GM12878 (cell line): Measurements from ENCODE around the gene SSTR1.

ENCODE experiments used
- ESRRA ChIP-seq: IDR thresholded peaks from 2 replicates; pipeline ENCODE4 v1.6.1; 2012; ENCODE audit warnings: mild to moderate bottlenecking, low read length, improper control_type of control experiment
- HDGF ChIP-seq: fragments of 450-650 bp; IDR thresholded peaks from 2 replicates; pipeline ENCODE4 v1.6.1; 2016; ENCODE audit warnings: antibody characterized with exemption
- POLR2AphosphoS5 ChIP-seq: IDR thresholded peaks from 2 replicates; pipeline ENCODE4 v1.6.1; 2011; ENCODE audit warnings: mild to moderate bottlenecking, low read length, inconsistent platforms
- TF ChIP-seq, protein P1 (sequence below): IDR thresholded peaks from 2 replicates; pipeline ENCODE4 v1.6.1; 2012; ENCODE audit warnings: low read depth, low read length, improper control_type of control experiment
- TF ChIP-seq, protein P2 (sequence below), 3 experiments: IDR thresholded peaks in 2 of 3; conservative IDR thresholded peaks in 1 of 3; 2 replicates each; pipeline ENCODE4 v1.5.1; 2011; ENCODE audit warnings: low read depth in 3 of 3, low read length in 3 of 3, mild to moderate bottlenecking in 3 of 3, control low read depth in 2 of 3, moderate library complexity in 2 of 3, inconsistent platforms in 1 of 3, mixed read lengths in 1 of 3; ENCODE audit not compliant: control insufficient read depth in 2 of 3, insufficient read depth in 1 of 3; ENCODE audit errors: extremely low read depth in 1 of 3
- TF ChIP-seq, protein P3 (sequence below): fragments of 450-650 bp; formaldehyde crosslinking; IDR thresholded peaks from 2 replicates; pipeline ENCODE4 v1.5.0; 2022; ENCODE audit warnings: mild to moderate bottlenecking, missing genetic modification characterization

DNA sequence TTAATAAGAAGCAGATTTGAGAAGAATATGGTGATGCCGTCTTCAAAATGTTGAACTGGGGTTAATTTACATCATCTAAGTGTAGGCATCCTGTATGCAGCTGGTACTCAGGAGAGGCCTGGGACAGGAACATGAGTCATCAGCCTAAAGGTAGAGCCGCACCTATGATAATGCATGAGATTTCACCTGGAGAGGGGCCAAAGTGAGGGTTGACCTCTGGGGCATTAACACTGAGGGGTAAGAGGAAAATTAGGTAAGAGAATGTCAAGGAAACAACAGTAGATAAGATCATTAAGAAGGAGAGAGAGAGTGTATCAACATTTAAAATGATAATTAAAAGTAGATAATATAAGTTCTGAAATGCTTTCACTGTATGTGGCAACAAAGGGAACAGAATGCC, 20.2 kb upstream of the SSTR1 start:
- TF ChIP-seq HDGF (no peak), ESRRA (no peak), POLR2AphosphoS5 (no peak)
- TF ChIP-seq, protein P1, sequence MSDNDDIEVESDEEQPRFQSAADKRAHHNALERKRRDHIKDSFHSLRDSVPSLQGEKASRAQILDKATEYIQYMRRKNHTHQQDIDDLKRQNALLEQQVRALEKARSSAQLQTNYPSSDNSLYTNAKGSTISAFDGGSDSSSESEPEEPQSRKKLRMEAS = no peak
- TF ChIP-seq, protein P2, sequence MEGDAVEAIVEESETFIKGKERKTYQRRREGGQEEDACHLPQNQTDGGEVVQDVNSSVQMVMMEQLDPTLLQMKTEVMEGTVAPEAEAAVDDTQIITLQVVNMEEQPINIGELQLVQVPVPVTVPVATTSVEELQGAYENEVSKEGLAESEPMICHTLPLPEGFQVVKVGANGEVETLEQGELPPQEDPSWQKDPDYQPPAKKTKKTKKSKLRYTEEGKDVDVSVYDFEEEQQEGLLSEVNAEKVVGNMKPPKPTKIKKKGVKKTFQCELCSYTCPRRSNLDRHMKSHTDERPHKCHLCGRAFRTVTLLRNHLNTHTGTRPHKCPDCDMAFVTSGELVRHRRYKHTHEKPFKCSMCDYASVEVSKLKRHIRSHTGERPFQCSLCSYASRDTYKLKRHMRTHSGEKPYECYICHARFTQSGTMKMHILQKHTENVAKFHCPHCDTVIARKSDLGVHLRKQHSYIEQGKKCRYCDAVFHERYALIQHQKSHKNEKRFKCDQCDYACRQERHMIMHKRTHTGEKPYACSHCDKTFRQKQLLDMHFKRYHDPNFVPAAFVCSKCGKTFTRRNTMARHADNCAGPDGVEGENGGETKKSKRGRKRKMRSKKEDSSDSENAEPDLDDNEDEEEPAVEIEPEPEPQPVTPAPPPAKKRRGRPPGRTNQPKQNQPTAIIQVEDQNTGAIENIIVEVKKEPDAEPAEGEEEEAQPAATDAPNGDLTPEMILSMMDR (IDR thresholded peaks at IDR 0.05 in 2 of 3, conservative IDR thresholded peaks at IDR 0.05 in 1 of 3; ENCODE audit: control insufficient read depth in 2 of 3, extremely low read depth in 1 of 3, insufficient read depth in 1 of 3, low read depth in 3 of 3, low read length in 3 of 3) = no peak
- TF ChIP-seq, protein P3, sequence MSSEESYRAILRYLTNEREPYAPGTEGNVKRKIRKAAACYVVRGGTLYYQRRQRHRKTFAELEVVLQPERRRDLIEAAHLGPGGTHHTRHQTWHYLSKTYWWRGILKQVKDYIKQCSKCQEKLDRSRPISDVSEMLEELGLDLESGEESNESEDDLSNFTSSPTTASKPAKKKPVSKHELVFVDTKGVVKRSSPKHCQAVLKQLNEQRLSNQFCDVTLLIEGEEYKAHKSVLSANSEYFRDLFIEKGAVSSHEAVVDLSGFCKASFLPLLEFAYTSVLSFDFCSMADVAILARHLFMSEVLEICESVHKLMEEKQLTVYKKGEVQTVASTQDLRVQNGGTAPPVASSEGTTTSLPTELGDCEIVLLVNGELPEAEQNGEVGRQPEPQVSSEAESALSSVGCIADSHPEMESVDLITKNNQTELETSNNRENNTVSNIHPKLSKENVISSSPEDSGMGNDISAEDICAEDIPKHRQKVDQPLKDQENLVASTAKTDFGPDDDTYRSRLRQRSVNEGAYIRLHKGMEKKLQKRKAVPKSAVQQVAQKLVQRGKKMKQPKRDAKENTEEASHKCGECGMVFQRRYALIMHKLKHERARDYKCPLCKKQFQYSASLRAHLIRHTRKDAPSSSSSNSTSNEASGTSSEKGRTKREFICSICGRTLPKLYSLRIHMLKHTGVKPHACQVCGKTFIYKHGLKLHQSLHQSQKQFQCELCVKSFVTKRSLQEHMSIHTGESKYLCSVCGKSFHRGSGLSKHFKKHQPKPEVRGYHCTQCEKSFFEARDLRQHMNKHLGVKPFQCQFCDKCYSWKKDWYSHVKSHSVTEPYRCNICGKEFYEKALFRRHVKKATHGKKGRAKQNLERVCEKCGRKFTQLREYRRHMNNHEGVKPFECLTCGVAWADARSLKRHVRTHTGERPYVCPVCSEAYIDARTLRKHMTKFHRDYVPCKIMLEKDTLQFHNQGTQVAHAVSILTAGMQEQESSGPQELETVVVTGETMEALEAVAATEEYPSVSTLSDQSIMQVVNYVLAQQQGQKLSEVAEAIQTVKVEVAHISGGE (CRISPR knock-in tag) = no peak
